H1 (cell line): ENCODE measurements around the gene HDDC3.

Experiments
- CREB1 ChIP-seq: IDR thresholded peaks from 2 replicates; pipeline ENCODE4 v1.6.1; 2012; ENCODE audit warnings: inconsistent platforms
- EGR1 ChIP-seq: IDR thresholded peaks from 2 replicates; pipeline ENCODE4 v1.6.1; 2011; ENCODE audit warnings: low read depth, low read length, borderline replicate concordance
- RFX5 ChIP-seq: IDR thresholded peaks from 2 replicates; pipeline ENCODE4 v1.6.1; 2011; ENCODE audit warnings: low read depth, low read length, improper control_type of control experiment, borderline replicate concordance
- TAF1 ChIP-seq: IDR thresholded peaks from 2 replicates; pipeline ENCODE4 v1.6.1; 2011; ENCODE audit warnings: mild to moderate bottlenecking, low read depth, low read length
- TF ChIP-seq, protein P1 (sequence below), 3 experiments: IDR thresholded peaks; 1 replicate in 2 of 3; 2 replicates in 1 of 3; pipeline versions ENCODE4 v1.5.1 to v1.6.1; 2011; ENCODE audit warnings: low read length in 3 of 3, mild to moderate bottlenecking in 3 of 3, inconsistent platforms in 2 of 3, low read depth in 1 of 3, moderate library complexity in 1 of 3; ENCODE audit not compliant: insufficient read depth in 1 of 3; ENCODE audit errors: control extremely low read depth in 1 of 3
- TF ChIP-seq, protein P2 (sequence below): IDR thresholded peaks from 2 replicates; pipeline ENCODE4 v1.6.1; 2011; ENCODE audit warnings: low read depth, mild to moderate bottlenecking, low read length; ENCODE audit not compliant: insufficient read depth

DNA sequence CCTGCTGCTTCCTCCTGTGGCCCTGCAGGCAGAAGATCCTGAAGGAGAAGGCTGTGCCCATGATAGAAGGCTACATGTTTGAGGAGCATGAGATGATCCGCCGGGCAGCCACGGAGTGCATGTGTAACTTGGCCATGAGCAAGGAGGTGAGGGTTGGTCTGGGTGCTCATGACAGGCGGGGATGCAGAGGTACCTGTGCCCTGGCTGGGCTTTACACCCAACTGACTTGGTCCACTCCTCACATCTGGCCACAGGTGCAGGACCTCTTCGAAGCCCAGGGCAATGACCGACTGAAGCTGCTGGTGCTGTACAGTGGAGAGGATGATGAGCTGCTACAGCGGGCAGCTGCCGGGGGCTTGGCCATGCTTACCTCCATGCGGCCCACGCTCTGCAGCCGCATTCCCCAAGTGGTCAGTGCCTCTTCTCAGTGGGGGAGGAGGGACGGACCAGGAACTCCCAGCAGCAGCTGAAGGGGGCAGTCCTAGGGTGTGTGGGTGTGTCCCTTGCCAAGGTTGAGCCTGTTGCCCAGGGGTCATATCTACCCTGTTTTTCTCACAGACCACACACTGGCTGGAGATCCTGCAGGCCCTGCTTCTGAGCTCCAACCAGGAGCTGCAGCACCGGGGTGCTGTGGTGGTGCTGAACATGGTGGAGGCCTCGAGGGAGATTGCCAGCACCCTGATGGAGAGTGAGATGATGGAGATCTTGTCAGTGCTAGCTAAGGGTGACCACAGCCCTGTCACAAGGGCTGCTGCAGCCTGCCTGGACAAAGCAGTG is 20.7 kb upstream of the HDDC3 start:
- TF ChIP-seq, protein P1, sequence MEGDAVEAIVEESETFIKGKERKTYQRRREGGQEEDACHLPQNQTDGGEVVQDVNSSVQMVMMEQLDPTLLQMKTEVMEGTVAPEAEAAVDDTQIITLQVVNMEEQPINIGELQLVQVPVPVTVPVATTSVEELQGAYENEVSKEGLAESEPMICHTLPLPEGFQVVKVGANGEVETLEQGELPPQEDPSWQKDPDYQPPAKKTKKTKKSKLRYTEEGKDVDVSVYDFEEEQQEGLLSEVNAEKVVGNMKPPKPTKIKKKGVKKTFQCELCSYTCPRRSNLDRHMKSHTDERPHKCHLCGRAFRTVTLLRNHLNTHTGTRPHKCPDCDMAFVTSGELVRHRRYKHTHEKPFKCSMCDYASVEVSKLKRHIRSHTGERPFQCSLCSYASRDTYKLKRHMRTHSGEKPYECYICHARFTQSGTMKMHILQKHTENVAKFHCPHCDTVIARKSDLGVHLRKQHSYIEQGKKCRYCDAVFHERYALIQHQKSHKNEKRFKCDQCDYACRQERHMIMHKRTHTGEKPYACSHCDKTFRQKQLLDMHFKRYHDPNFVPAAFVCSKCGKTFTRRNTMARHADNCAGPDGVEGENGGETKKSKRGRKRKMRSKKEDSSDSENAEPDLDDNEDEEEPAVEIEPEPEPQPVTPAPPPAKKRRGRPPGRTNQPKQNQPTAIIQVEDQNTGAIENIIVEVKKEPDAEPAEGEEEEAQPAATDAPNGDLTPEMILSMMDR (IDR thresholded peaks at IDR 0.05; ENCODE audit: control extremely low read depth in 1 of 3, insufficient read depth in 1 of 3, low read depth in 1 of 3, low read length in 3 of 3), result no peak
- TF ChIP-seq CREB1 (no peak), EGR1 (no peak), RFX5 (no peak), TAF1 (no peak)
- TF ChIP-seq, protein P2, sequence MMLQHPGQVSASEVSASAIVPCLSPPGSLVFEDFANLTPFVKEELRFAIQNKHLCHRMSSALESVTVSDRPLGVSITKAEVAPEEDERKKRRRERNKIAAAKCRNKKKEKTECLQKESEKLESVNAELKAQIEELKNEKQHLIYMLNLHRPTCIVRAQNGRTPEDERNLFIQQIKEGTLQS, result no peak
